Natural killer cell (primary cell): ENCODE data around the gene VWA7. TPM values are rescaled to one million over a fixed set of nuclear protein-coding genes. Genes with fewer than 3 reads are reported as not detected.

Source experiments
- ATAC-seq, 3 donors: fragments of 150-1000 bp in 2 of 3; fragments of 200-7000 bp in 1 of 3; cut with Tn5 transposase; 1 replicate in 1 of 3; 2 replicates in 2 of 3; pipeline ENCODE4 v1.10.0; 2021; ENCODE audit warnings: mild to moderate bottlenecking in 2 of 3, moderate library complexity in 2 of 3
- DNase-seq, 2 donors: peaks; one replicate each; pipeline versions ENCODE4 v3.0.0 to v3.0.0-alpha.2; 2013 to 2021; ENCODE audit warnings: mixed read lengths in 1 of 2
- H3K27ac ChIP-seq: one replicate; pipeline ENCODE4 v1.5.1; 2013; ENCODE audit warnings: mild to moderate bottlenecking, low read length
- H3K27me3 ChIP-seq: one replicate; pipeline ENCODE4 v1.6.1; 2013; ENCODE audit warnings: low read length; ENCODE audit not compliant: control insufficient read depth, insufficient read depth
- H3K36me3 ChIP-seq: one replicate; pipeline ENCODE4 v1.6.1; 2013; ENCODE audit warnings: low read length; ENCODE audit not compliant: control insufficient read depth, insufficient read depth
- H3K4me1 ChIP-seq: one replicate; pipeline ENCODE4 v1.6.1; 2013; ENCODE audit warnings: low read length; ENCODE audit not compliant: control insufficient read depth, insufficient read depth
- H3K4me3 ChIP-seq: one replicate; pipeline ENCODE4 v1.5.1; 2013; ENCODE audit warnings: low read length
- H3K9me3 ChIP-seq: one replicate; pipeline ENCODE4 v1.6.1; 2013; ENCODE audit warnings: low read length; ENCODE audit not compliant: control insufficient read depth, insufficient read depth
- H3K27ac Mint-ChIP-seq, 2 donors: one replicate each; pipeline ENCODE4 v1.8.0; 2022; ENCODE audit warnings: mild to moderate bottlenecking in 2 of 2, mixed read lengths in 2 of 2, moderate library complexity in 1 of 2
- H3K27me3 Mint-ChIP-seq, 2 donors: one replicate each; pipeline ENCODE4 v1.8.0; 2022; ENCODE audit warnings: low read depth in 2 of 2, mixed read lengths in 2 of 2
- H3K36me3 Mint-ChIP-seq: one replicate; pipeline ENCODE4 v1.8.0; 2022; ENCODE audit warnings: mixed read lengths
- H3K4me1 Mint-ChIP-seq, 2 donors: one replicate each; pipeline ENCODE4 v1.8.0; 2022; ENCODE audit warnings: mixed read lengths in 2 of 2
- H3K4me3 Mint-ChIP-seq: one replicate; pipeline ENCODE4 v1.8.0; 2022; ENCODE audit warnings: mild to moderate bottlenecking, moderate library complexity, mixed read lengths
- H3K9me3 Mint-ChIP-seq, 2 donors: one replicate each; pipeline ENCODE4 v1.8.0; 2022; ENCODE audit warnings: mixed read lengths in 2 of 2
- CTCF ChIP-seq: fragments of 200-600 bp; IDR thresholded peaks from one replicate; pipeline ENCODE4 v1.8.0; 2022; ENCODE audit warnings: antibody characterized with exemption
- WGBS: methylation state at CpG from one replicate; pipeline ENCODE4 v1.1.7; 2013; ENCODE audit warnings: missing lambda C conversion rate; ENCODE audit not compliant: insufficient coverage; 5-methylcytosine and 5-hydroxymethylcytosine counted together
- intact Hi-C: fragments of 100-400 bp; cut with micrococcal nuclease; formaldehyde crosslinking; loops from one replicate; pipeline ENCODE4 v1.14.2; 2022
- total RNA-seq, 4 donors: library from RNA; stranded (reverse); fragments of 120-200 nt in 1 of 4; gene quantifications; one replicate each; pipeline versions ENCODE4 v1.2.3 to v1.2.4, GENCODE V29; 2013 to 2022

The VWA7 gene
- total RNA-seq, 3 donors from 2014 or later (not counting 1 experiment from before 2014, with no cell fraction given): 2.4 to 4.7 (median 3.2) TPM

DNA sequence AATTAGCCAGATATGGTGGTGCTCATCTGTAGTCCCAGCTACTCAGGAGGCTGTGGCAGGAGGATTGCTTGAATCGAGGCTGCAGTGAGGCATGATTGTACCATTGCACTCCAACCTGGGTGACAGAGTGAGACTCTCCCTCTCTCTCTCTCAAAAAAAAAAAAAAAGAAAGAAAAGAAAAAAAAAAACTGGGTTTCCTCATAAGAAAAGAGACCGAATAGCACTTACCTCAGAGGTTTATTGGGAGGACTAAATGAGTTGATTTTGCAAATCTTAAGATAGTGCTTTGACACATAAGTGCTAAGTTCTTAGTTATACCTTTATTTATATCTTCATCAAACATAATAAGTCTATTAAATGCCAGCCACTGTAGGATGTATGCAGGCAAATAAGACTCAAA is 6.3 kb downstream of the VWA7 start:
- H3K9me3 ChIP-seq: no peaks in the 10 kb centered on the region
- H3K4me3 ChIP-seq: no peak overlapping the region
- Mint-ChIP-seq H3K4me1 (peaks cover 6 to 33% of the 10 kb centered on the region in 2 donors), H3K9me3 (no peaks in the 10 kb centered on the region), H3K27me3 (no peaks in the 10 kb centered on the region), H3K36me3 (no peaks in the 10 kb centered on the region), H3K4me3 (no peak overlapping the region), H3K27ac (peak overlapping the region in 1 of 2 donors; percentile 48)
- peaks cover 37% of the 10 kb centered on the region for H3K4me1 ChIP-seq
- 100% methylated on average over 1 of the region's 2 CpGs for WGBS
- H3K27ac ChIP-seq: no peak overlapping the region
- intact Hi-C loops: no loop called here
- no peak for DNase-seq
- no peak for TF ChIP-seq CTCF
- no peak for ATAC-seq
- H3K36me3 ChIP-seq: no peaks in the 10 kb centered on the region
- H3K27me3 ChIP-seq: no peaks in the 10 kb centered on the region

GRCh38 chr6:31769684-31770371 is 7.3 kb downstream of the VWA7 start:
- H3K27me3 ChIP-seq: no peaks in the 10 kb centered on the region
- H3K36me3 Mint-ChIP-seq: no peaks in the 10 kb centered on the region
- WGBS: 62% methylated on average over 10 of the region's 12 CpGs
- peak overlapping the region; percentile 53 to 60 for H3K27ac Mint-ChIP-seq
- intact Hi-C loops: loop anchor here (1.0 kb wide), 1 partner anchor 41 kb away; the partner anchor contains the start of gene DDAH2
- no peak overlapping the region for H3K4me3 ChIP-seq
- no peaks in the 10 kb centered on the region for H3K9me3 ChIP-seq
- no peaks in the 10 kb centered on the region for H3K27me3 Mint-ChIP-seq
- ATAC-seq: peak; percentile 95 to 97 (median 95)
- H3K27ac ChIP-seq: no peak overlapping the region
- TF ChIP-seq CTCF: peak; percentile 72
- peaks cover 33% of the 10 kb centered on the region for H3K4me1 ChIP-seq
- H3K9me3 Mint-ChIP-seq: no peaks in the 10 kb centered on the region
- no peak overlapping the region for H3K4me3 Mint-ChIP-seq
- H3K4me1 Mint-ChIP-seq: peaks cover 6 to 28% of the 10 kb centered on the region in 2 donors
- H3K36me3 ChIP-seq: no peaks in the 10 kb centered on the region
- peak; percentile 80 to 88 for DNase-seq

GRCh38 chr6:31768363-31769257 is 8.5 kb downstream of the VWA7 start:
- no peak for DNase-seq
- intact Hi-C loops: loop anchor here (1.0 kb wide), 1 partner anchor 39 kb away; the partner anchor contains the start of gene DDAH2

More at GRCh38 chr6:31768363-31769257, 8.5 kb downstream of the VWA7 start:
- Histone ChIP-seq H3K4me3 (no peak overlapping the region), H3K9me3 (no peaks in the 10 kb centered on the region), H3K4me1 (peaks cover 33% of the 10 kb centered on the region), H3K27ac (no peak overlapping the region), H3K36me3 (no peaks in the 10 kb centered on the region), H3K27me3 (no peaks in the 10 kb centered on the region)
- TF ChIP-seq CTCF: no peak
- WGBS: 96% methylated on average over 18 of the region's 18 CpGs
- no peak for ATAC-seq
- H3K9me3 Mint-ChIP-seq: no peaks in the 10 kb centered on the region
- H3K4me3 Mint-ChIP-seq: no peak overlapping the region
- no peak overlapping the region for H3K27ac Mint-ChIP-seq
- H3K27me3 Mint-ChIP-seq: no peaks in the 10 kb centered on the region
- H3K4me1 Mint-ChIP-seq: peaks cover 6 to 28% of the 10 kb centered on the region in 2 donors
- no peaks in the 10 kb centered on the region for H3K36me3 Mint-ChIP-seq
